GF-D8 (cell line): ENCODE results near the gene C1QTNF9.
"Not testable (repeated sequence)": the region's sequence is repeated elsewhere in the genome, so short reads cannot be mapped to it uniquely, and the experiment has no call there.

Experiments
- DNase-seq: peaks from one replicate; lab custom pipeline; 2025; lab: John Stamatoyannopoulos, UW

C1QTNF9 gene

GRCh38 chr13:24282256-24282655 is 27.1 kb upstream of the C1QTNF9 start:
- no peak for DNase-seq

GRCh38 chr13:24284889-24285565 is 24.4 kb upstream of the C1QTNF9 start:
- no peak for DNase-seq

DNA sequence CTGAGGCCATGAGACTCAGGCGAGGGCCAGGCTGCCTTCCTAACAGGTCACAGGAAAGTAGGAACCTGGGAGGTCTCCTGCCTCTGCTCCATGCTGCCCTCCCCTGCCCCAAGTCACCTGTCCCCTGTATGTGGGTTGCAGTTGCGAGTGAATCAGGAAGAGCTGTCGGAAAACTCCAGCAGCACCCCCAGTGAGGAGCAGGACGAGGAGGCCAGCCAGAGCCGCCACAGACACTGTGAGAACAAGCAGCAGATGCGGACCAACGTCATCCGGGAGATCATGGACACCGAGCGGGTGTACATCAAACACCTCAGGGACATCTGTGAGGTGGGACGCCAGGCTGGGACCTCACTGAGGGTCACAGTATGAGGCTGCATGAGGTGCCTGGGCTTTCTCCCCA is 22.8 kb upstream of the C1QTNF9 start:
- no peak for DNase-seq

DNA sequence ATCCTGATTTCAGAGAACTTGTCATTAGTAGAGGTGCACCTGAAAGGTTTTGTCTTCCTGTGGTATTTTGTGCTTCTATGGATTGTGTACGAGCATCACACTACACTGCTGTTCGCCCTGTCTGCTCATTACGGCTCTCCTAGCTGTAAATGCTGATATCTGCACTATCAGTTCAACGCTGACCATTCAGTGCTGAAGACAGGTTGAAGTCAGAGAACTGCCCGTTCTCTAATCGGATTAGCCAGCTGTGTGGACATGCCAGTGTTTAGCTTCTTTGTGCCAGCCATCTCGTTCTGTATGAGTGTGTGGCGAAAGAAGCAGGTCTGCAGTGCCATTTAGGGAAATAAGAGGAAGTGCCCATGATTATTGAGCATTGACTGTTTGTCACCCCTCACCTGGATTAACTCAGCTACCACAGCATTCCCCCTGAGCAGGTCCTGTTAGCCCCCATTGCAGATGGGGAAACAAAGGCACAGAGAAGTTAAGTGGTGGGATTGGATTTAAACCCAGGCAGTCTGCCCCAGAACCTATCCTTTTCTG is 21.6 kb upstream of the C1QTNF9 start:
- DNase-seq = no peak

DNA sequence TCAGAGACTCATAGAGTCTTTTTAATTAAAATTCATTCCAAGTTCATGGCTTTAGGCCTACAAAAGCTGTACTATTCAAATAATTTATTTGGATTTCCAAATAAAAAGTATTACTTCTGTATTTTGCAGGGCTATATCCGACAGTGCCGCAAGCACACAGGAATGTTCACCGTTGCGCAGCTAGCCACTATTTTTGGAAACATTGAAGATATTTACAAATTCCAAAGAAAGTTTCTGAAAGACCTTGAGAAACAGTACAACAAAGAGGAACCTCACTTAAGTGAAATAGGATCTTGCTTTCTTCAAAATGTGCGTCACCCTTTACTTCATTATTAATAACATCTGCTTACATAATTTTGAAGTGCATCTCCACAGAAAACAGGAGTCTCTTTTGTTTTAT is 20.5 kb upstream of the C1QTNF9 start:
- DNase-seq = no peak

DNA sequence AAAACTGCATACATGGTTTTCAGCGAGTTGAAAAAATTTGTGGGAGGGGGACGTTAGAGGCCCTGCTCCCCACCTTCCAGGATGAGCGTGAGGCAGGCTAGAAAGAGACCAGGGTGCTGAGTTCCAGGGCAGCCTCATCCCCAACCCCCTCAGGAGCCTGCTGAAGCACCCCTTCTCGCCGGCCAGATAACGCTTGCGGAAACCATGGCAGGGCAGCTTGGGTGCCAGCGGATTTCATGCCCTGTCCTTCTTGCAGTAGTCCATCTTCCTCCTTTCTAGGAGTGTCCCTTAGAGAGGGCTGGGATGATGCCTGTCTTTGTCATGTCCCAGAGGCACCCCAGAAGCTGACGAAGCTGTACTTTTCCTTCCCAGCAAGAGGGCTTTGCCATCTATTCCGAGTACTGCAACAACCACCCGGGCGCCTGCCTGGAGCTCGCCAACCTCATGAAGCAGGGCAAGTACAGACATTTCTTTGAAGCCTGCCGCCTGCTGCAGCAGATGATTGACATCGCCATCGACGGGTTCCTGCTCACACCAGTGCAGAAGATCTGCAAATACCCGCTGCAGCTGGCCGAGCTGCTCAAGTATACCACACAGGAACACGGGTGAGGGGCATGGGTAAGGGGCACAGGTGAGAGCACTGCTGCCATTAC is 19.0 kb upstream of the C1QTNF9 start:
- DNase-seq = no peak

DNA sequence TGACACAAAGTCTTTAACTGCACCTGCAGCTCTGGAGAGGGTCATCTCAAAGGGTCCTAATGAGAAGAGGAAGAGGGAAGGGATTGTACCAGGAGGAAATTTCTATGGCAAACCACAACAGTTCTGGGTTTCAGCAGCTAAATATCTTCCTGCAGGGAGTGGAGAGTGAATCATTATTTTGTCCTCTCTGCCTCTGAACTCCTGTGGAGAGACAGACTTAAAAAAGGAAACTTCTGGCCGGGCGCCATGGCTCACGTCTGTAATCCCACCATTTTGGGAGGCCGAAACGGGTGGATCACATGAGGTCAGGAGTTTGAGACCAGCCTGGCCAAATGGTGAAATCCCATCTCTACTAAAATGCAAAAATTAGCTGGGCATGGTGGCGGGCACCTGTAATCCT is 16.9 kb upstream of the C1QTNF9 start:
- no peak for DNase-seq

GRCh38 chr13:24293746-24294145 is 15.6 kb upstream of the C1QTNF9 start:
- no peak for DNase-seq

DNA sequence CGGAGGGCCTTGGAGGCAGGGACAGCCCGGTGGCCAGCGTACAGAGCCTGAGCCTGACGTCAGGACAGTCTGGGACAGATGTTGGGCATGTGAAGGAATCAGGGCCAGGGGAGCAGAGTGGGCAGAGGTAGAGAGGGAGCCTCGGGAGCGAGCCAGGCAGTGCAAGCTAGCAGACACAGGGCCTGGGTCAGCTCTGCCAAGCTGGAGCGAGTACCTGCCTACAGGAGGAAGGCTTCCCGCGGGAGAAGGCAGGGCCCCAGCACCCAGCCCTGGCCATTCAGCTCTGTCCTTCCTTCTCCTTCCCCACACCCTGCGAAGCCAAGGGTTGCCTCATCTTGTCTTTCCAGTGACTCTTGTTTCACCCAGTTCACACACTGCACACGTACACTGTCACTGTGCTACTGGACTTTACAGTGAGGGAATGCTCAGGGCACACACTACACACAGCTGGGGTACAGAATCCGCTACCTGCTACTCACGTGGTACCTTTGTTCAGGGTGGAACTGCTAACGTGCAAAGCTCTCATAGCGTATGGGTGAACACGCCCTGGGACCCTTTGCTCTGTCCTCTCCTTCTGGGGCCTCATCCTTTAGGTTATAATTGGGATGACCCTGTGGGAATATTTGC is 9.8 kb upstream of the C1QTNF9 start:
- DNase-seq = no peak

DNA sequence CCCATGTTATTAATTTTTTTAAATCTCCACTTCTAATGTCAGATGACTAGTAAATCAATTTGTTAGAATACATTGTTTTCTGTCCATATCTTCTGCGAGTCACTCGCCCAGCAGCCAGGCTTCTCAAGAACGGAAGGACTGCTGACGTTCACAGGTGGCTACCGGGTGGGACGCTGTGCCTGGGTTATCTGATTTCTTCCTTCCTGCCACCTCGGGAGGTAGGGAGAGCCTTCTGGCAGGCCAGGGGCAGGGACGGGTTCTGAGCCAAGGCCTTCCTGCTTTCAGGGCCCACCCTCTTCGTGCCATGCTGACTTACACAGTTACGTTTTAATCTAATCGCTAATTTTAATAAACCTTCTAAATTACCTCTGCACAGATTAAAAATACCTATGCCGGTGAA is 7.9 kb upstream of the C1QTNF9 start:
- no peak for DNase-seq

- no peak for DNase-seq
These were observed 7.5 kb upstream of the C1QTNF9 start for GRCh38 chr13:24301911-24302310.

DNA sequence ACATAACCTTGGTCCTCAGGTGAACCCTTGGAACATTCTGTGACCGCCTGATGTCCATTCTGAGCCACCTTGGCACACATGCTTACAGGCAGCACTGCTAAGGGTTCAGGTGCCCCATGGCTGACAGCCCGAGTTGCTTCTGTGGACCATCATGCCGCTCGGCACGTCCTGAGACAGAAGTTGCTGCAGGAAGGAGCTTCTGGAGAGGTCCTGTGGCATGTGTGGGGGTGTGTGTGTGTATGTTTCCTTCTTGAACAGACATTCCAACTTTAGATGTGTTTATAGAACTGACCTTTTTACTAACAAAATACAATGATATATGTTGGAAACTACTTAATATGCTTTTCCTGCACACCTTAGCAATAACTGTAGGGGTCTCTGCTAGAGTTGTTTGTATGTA is 4.8 kb upstream of the C1QTNF9 start:
- no peak for DNase-seq

DNA sequence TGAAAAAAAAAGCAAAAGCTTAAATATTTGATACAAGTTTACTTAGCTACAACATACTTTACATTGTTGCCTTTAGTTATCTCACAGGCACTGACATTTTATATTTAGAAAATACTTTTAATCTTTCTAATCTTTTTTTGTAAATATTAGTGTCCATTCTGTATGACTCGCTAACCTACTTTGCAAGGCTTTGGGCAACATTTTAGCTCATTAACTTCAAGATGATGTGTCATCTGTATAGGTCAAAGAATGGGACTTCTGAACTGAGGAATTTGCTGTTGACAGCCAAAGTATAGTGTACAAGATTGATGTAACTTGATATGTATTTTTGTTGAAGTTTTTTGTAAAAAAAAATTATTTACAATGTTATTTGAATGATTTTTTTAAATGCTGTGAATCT is 2.7 kb upstream of the C1QTNF9 start:
- no peak for DNase-seq

GRCh38 chr13:24307211-24308067 is 1.9 kb upstream of the C1QTNF9 start:
- no peak for DNase-seq

DNA sequence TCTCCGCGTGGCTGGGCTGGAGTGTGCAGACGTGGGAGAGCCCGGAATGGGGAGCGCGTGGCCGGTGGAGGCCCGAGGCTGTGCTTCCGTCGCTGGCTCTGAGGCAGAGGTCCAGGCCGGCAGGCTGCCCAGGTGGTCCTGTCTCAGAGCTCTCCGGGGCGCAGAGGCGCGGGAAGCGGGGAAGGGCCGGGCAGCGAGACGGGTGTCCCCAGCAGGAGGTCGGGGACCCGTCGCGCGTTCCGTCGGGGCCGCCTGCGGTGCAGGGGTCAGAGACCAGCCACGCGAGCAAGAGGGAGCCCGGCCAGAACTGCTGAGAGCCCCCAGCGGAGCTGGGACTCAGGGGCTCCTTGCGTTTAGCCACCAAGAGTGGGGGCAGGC is 1.3 kb upstream of the C1QTNF9 start:
- no peak for DNase-seq

- DNase-seq = no peak
These were observed 826 bp upstream of the C1QTNF9 start for GRCh38 chr13:24308488-24309020.

DNA sequence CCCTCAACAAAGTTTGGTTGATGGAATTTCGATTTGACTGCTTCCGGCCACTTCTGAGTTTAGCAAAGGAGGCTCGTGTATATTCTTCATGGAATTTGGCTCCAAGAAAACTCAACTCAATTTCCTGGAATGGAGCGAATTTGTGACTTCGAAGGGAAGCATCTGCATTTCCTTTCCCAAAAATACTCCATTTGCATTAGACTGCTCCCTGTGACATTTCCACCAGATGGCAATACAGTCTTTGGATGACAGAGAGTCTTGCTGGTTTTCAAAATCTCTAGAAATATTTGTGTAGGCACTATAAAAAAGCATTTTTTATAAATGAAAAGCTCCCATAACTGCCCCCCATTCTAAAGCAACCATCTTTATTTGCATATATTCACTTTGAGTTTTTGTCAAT is 4.1 kb downstream of the C1QTNF9 start:
- no peak for DNase-seq

GRCh38 chr13:24317835-24318234 is 8.5 kb downstream of the C1QTNF9 start:
- DNase-seq = not testable (repeated sequence)

DNA sequence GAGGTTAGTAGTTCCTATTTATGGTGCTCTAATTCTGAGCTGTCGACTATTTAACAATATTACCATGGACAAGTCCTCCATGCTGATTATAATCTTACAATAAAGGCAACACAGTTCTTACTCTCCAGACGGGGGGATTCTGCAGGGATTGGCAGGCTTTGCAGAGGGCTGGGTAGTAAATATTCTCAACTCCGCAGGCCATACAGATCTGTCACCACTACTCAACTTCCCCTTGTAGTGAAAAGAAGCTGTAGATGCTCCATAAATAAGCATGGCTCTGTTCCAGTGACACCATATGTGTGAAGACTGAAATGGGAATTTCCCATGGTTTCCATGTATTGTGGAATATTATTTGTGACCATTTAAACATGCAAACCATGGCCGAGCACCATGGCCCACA is 9.5 kb downstream of the C1QTNF9 start:
- DNase-seq = not testable (repeated sequence)

- DNase-seq = not testable (repeated sequence)
These were observed 10.3 kb downstream of the C1QTNF9 start for GRCh38 chr13:24319641-24320040.

DNA sequence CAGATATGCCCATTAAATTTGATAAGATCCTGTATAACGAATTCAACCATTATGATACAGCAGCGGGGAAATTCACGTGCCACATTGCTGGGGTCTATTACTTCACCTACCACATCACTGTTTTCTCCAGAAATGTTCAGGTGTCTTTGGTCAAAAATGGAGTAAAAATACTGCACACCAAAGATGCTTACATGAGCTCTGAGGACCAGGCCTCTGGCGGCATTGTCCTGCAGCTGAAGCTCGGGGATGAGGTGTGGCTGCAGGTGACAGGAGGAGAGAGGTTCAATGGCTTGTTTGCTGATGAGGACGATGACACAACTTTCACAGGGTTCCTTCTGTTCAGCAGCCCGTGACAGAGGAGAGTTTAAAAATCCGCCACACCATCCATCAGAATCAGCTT is 12.0 kb downstream of the C1QTNF9 start:
- DNase-seq = not testable (repeated sequence)

- not testable (repeated sequence) for DNase-seq
These were observed 13.1 kb downstream of the C1QTNF9 start for GRCh38 chr13:24322470-24322869.
